ENCODE results near the gene CYP19A1. TPM values are rescaled to one million over a fixed set of nuclear protein-coding genes. Genes with fewer than 3 reads are reported as not detected.
A peak's percentile ranks its signal among the peaks of the same experiment; 100 is the strongest.

The CYP19A1 gene
- total and polyA plus RNA-seq, 9 of the 15 experiments (the other 6 are each of a cell fraction or from before 2014, with no cell fraction given), result 0.16 to 0.63 (median 0.47) TPM; not detected in 3

GRCh38 chr15:51185213-51186159, 152.9 kb downstream of the CYP19A1 start (continued):
- TF ChIP-seq TEAD4 (IDR thresholded peaks at IDR 0.05; ENCODE audit: low read length), result peak; percentile 29; the same call in 1 of the 2 replicates
- no peak for TF ChIP-seq TEAD4 (CRISPR knock-in tag; IDR thresholded peaks at IDR 0.05; ENCODE audit: borderline replicate concordance)
- no peak for TF ChIP-seq NR0B1 (IDR thresholded peaks at IDR 0.05; ENCODE audit: partially characterized antibody)
- no peak for TF ChIP-seq SMAD2 (IDR thresholded peaks at IDR 0.05; ENCODE audit: low read depth, low read length)
- no peak for TF ChIP-seq KHSRP (IDR thresholded peaks at IDR 0.05)
- no peak for TF ChIP-seq MAX (CRISPR knock-in tag; IDR thresholded peaks at IDR 0.05)
- TF ChIP-seq ZNF586 (CRISPR knock-in tag; conservative IDR thresholded peaks at IDR 0.05), result no peak
- peak; percentile 54 for TF ChIP-seq RFX1 (IDR thresholded peaks at IDR 0.05)
- TF ChIP-seq ZNF224 (CRISPR knock-in tag; IDR thresholded peaks at IDR 0.05), result no peak
- TF ChIP-seq CAMTA2 (CRISPR knock-in tag; conservative IDR thresholded peaks at IDR 0.05), result no peak
- TF ChIP-seq NFE2 (IDR thresholded peaks at IDR 0.05; ENCODE audit: low read depth), result no peak
- TF ChIP-seq CHD7 (IDR thresholded peaks at IDR 0.05; ENCODE audit: low read depth, low read length), result no peak
- TF ChIP-seq MED1 (CRISPR knock-in tag; IDR thresholded peaks at IDR 0.05; ENCODE audit: borderline replicate concordance), result no peak
- peak in 1 of 2 experiments; percentile 77; a peak in 1 of 4 replicates for TF ChIP-seq RCOR1 (IDR thresholded peaks at IDR 0.05; ENCODE audit: borderline replicate concordance in 1 of 2, low read depth in 2 of 2, low read length in 2 of 2)

All from K562 (cell line).